Activated naive CD4-positive, alpha-beta T cell treated with anti-CD3 and anti-CD28 coated beads, Interleukin-2, amount 50 U/mL, for 16 hours (primary cell): ENCODE measurements around the gene AKR7A3.
"Not testable (repeated sequence)": the region's sequence is repeated elsewhere in the genome, so short reads cannot be mapped to it uniquely, and the experiment has no call there.

Experiments
- DNase-seq: peaks from one replicate; pipeline ENCODE4 v3.0.0-alpha.2; 2020

The AKR7A3 gene

DNA sequence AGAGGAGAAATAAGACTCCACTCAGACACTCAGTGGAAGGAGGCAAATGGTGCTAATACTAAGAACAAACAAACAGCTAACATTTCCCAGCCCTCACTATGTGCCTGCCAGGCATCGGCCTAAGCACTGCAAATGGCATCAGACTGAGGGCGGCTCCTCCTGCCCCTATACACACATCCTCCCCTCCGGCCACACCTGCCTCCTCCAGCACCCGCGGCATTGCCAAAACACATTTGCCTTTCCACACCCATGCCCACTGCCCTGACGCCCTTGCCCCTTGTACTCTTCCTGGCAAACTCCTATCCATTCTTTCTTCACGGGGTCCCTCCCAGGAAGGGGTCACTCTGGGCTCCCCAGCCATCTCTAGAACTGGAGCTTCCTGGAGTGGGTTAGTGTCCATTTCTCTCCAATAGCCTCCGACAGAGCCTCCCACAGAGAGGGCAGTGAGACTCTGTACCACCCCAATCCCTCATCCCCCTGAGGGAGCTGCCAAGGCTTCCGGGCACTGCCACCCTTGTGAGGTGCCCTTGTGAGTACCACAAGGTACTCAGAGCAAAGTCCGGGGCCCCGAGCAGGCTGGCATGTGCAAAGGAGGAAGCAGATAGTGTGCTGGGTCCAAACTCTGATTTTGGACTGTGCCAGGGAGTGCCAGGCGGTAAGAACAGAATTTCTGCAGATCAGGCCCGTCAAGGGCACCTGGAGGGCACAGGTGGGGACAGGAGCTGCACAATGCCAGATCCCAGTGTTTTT, 959 bp downstream of the AKR7A3 start:
- DNase-seq: no peak

DNA sequence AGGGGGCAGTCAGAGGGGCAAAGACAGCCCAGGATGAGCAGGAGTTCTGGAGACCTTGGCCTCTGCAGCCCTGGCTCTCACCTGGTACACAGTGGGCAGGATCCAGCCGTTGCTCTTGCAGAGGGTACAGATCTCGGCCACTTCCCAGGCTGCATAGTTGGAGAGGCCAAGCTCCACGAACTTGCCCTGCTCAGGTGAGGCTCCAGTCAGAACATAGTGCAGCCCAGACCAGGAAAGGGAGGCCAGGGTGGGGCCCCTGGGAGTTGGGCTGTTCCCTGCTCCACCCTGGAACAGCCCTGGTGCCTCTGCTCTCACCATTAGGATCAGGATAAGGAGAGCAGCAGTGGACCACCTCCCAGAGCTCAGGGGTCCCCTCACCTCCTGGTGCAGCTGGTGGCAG, 2.8 kb downstream of the AKR7A3 start:
- not testable (repeated sequence) for DNase-seq

GRCh38 chr1:19285366-19285765, 3.2 kb downstream of the AKR7A3 start:
- DNase-seq: not testable (repeated sequence)

DNA sequence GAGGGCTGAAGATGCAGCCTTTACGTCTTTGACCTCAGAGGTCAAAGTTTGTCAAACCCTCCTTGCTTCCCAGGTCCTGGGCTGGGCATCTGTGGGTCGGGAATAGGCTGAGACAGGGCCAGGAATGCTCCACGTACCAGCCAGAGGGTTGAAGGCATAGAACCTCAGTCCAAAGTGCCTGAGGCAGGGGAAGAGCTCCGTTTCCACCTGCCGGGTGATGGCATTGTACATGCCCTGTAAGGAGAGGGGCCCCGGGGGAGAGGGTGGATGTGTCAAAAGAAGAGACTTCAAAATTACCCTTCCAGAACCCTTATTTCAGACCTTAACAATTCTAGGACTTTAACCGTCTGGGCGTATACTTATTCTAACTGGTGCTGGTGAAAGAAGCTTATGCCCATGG, 3.7 kb downstream of the AKR7A3 start:
- no peak for DNase-seq

DNA sequence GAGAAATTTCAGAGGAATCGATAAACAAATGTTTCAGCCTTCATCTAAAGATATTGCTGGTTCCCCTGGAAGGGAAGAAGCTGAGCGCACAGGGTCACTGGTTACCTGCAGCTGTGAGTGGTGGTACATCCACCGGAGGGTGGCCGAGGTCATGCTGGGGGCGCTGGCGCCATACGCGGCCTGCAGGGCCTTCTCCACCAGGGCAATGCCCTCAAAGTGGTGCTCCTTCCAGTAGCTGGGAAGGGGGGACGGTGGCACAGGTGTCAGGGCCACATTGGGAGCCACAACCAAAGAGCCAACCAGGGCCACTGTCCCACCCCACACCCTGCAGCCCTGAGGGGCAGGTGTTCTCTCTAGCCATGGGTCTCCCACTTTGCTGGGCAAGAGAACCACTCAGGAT, 4.7 kb downstream of the AKR7A3 start:
- DNase-seq: no peak

DNA sequence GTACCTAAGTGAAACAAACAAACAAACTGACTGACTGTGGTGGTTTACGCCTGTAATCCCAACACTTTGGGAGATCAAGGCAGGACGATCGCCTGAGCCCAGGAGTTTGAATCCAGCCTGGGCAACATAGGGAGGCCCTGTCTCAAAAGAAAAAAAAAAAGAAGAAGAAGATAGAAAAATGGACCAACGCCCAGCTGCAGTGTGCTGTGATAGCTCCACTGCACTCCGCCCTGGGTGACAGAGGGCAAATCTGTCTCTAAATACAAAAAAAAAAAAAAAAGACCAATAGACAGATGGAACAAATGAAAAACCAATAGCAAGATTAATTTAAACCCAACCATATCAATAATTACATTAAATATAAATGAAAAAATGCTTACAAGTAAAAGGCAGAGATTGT, 13.9 kb downstream of the AKR7A3 start:
- DNase-seq: no peak

- not testable (repeated sequence) for DNase-seq
Measured at GRCh38 chr1:19273844-19274531, 14.6 kb downstream of the AKR7A3 start.

- no peak for DNase-seq
Measured at GRCh38 chr1:19273106-19273843, 15.3 kb downstream of the AKR7A3 start.

DNA sequence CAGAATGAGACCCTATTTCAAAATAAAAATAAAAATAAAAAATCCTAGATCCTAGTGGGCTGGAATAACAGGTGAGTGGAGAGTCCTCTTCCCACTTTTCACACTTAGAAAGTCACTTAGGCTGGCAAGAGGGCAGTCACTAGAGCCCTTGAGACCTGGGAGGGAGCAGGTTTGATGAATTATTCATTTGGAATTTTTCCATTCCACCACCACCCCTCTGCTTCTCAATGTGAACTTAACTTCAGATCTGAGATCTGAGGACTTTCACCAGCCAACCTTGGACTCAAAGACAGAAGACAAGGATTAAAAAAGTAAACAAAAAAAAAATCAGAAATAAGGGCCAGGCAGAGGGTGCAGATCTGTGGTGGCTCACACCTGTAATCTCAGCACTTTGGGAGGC, 16.5 kb downstream of the AKR7A3 start:
- DNase-seq: no peak

GRCh38 chr1:19270343-19270730, 18.2 kb downstream of the AKR7A3 start:
- not testable (repeated sequence) for DNase-seq

GRCh38 chr1:19269427-19270342, 18.9 kb downstream of the AKR7A3 start:
- not testable (repeated sequence) for DNase-seq

GRCh38 chr1:19268445-19268844, 20.1 kb downstream of the AKR7A3 start:
- no peak for DNase-seq

- DNase-seq: no peak
Measured at GRCh38 chr1:19262744-19263143, 25.8 kb downstream of the AKR7A3 start.

DNA sequence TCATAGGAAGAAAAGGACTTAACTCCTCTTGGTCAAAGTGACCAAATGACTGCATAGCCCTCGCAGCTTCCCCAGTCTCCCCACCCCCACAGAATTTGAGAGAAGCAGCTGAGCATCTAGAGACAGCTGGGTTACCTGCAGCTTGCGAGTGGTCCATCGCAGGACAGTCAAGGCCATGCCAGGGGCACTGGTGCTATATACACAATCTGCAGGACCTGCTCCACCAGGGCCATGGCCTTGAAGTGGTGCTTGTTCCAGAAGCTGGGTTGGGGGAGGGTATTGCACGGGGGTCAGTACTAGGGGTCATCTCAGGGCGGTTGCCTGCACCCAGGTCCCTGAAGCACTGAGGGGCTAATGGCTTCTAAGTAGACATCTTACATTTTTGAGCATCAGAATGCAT, 26.5 kb downstream of the AKR7A3 start:
- DNase-seq: no peak

DNA sequence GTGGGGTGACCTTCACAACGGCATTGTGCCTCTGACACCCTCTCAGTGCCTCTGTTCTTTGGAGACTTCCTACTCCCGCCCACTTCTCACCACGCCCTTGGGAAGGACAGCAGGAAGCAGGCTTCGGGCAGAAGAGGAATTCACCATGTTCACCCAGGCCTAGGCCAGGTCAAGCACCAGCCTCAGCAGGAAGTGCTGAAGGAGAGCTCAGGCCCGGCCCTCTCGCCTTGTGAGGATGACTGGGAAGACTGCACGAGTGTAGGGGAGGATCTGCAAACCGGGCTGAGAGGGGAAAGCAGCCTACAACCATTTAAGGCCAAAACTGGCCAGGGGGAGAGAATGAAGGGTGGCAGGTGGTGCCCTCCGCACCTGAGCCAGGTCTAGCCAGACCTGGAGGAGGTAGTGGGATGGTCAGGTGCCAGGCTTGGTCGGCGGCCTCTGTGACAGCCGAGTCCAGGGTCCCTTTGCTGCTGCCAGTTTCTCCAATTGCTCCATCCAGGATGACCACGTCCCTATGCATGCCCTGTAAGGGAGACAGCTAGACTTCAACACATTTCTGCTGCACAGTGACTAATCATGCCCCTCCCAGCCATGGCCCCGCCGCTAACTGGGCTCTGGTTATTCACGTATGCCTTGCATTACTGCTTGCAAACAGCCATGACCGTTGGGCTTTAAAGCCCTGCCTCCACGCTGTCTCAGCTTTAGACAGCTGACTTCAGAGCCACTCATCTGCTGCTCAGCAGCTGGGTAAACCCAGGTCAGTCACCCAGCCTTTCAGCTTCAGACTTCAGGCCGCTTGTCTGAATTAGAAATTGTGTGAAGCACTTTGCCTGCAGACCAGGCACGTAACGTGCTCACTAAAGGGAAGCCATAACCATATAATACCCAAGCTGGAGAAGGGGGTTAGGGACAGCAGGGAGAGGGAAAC, 28.1 kb downstream of the AKR7A3 start:
- DNase-seq: no peak

DNA sequence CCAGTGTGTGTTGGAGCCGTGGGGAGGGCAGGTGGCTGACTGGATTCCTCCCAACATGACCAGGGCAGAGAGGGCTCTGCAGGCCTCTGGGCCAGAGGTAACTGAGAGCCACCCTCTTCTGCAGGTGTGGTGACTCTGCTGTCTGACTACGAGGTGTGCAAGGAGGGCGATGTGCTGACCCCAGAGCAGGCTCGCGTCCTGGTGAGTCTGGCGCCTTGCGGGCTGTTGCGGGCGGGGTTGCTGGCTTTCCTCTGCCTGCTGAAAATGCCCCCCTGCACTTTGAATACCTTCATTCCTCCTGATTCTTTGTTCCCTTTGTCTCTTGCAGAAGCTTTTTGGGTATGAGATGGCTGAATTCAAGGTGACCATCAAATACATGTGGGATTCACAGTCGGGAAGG, 30.2 kb downstream of the AKR7A3 start:
- no peak for DNase-seq

DNA sequence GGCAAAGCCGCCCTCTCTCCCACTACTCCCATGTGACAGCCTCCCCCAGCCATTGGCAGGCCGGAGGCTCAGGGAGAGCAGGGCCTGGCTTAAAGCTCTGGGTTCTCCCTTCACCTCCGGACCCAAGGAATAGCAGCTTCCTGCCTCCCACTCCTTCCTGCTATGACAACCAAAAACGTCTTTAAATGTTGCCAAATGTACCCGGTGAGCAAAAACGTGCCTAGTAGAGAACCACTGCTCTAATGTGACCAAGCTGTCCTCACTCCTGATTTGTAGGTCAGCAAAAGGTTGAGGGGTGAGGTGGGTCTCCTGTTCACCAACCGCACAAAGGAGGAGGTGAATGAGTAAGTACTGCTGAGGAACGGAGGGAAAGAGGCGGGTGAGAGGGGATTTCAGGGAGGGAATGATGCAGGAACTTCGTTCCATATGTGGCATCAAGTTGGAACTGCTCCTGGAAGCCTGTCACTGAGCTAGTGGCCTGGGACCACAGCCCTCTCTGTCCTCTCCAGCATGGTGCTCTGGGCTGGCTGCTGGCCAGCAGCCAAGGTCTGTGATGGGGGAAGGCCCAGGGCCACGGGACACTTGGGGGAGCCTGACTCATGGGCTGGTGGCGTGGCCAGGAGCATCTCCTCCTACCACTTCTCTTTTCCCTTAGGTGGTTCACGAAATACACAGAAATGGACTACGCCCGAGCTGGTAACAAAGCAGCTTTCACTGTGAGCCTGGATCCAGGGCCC, 31.2 kb downstream of the AKR7A3 start:
- DNase-seq: no peak

DNA sequence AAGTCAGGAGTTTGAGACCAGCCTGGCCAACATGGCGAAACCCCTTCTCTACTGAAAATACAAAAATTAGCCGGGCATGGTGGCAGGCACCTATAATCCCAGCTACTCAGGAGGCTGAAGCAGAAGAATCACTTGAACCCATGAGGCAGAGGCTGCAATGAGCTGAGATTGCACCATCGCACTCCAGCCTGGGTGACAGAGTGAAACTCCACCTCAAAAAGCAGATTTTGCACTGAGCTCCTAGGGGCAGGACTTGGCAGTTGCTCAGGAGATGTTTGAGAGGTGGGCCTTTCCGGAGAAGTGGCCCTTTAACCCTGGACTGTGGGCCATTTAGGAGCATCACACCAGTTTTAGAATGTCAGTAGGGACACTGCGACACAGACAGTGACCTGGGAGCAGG, 32.3 kb downstream of the AKR7A3 start:
- DNase-seq: not testable (repeated sequence)

DNA sequence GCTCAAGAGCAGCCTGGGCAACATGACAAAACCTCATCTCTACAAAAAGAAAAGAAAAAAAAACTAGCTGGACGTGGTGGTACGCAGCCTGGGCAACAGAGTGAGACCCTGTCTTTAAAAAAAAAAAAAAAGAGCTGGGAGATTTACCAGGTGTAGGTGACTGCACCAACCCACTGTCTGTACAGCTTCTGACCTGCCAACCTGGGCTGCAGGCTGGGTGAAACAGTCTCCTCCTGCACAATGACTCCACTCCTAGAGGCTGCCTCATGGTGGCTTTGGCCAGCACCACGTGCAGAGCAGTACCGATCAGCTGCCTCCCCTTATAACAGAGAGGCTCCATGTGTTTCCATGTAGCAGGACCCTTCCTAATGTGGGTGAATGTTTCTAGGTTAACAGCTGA, 33.3 kb downstream of the AKR7A3 start:
- no peak for DNase-seq

DNA sequence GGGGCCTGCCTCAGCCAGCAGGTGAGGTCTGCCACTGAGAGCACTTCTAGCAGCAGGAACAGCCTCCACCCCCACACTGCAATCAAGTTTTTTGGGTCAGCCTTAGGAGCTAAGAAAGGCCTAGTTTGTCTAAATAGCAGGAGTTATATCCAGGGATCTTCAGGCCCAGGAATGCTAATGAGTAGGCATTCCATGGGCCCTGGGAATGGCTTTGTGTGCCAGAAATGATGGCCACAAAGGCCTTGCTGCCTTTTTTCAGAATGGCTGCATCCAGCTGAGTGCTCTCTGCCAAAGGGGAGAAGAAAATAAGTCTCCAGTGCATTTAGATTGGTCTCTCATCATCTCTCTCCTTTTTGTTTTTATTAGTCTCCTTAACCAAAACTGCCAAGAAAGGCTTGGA, 34.2 kb downstream of the AKR7A3 start:
- DNase-seq: no peak
